ENCODE measurements around the gene LRSAM1.

Gene LRSAM1

GRCh38 chr9:127538849-127539258, 87.5 kb downstream of the LRSAM1 start:
- no peak for TF ChIP-seq CTCF (IDR thresholded peaks at IDR 0.05; ENCODE audit: low read depth, low read length)

GRCh38 chr9:127539259-127539981, 88.1 kb downstream of the LRSAM1 start:
- no peak for TF ChIP-seq CTCF (IDR thresholded peaks at IDR 0.05; ENCODE audit: low read depth, low read length)
- H3K4me3 ChIP-seq (ENCODE audit: low read depth, low read length) = no peak overlapping the region

More at GRCh38 chr9:127538849-127539258, 87.5 kb downstream of the LRSAM1 start:
- H3K4me3 ChIP-seq (ENCODE audit: low read depth, low read length) = no peak overlapping the region

GRCh38 chr9:127539982-127540663, 88.8 kb downstream of the LRSAM1 start:
- H3K4me3 ChIP-seq (ENCODE audit: low read depth, low read length) = no peak overlapping the region
- no peak for TF ChIP-seq CTCF (IDR thresholded peaks at IDR 0.05; ENCODE audit: low read depth, low read length)

GRCh38 chr9:127540664-127541041, 89.3 kb downstream of the LRSAM1 start:
- no peak for TF ChIP-seq CTCF (IDR thresholded peaks at IDR 0.05; ENCODE audit: low read depth, low read length)
- H3K4me3 ChIP-seq (ENCODE audit: low read depth, low read length) = no peak overlapping the region

GRCh38 chr9:127541176-127541575, 89.9 kb downstream of the LRSAM1 start:
- H3K4me3 ChIP-seq (ENCODE audit: low read depth, low read length) = no peak overlapping the region
- no peak for TF ChIP-seq CTCF (IDR thresholded peaks at IDR 0.05; ENCODE audit: low read depth, low read length)

- no peak for TF ChIP-seq CTCF (IDR thresholded peaks at IDR 0.05; ENCODE audit: low read depth, low read length)
- no peak overlapping the region for H3K4me3 ChIP-seq (ENCODE audit: low read depth, low read length)
These were observed 90.6 kb downstream of the LRSAM1 start for GRCh38 chr9:127541865-127542264.

- TF ChIP-seq CTCF (IDR thresholded peaks at IDR 0.05; ENCODE audit: low read depth, low read length) = no peak
- H3K4me3 ChIP-seq (ENCODE audit: low read depth, low read length) = no peak overlapping the region
These were observed 91.9 kb downstream of the LRSAM1 start for GRCh38 chr9:127543221-127543620.

All from WI38 (cell line).